HG03521 (cell line): Measurements from ENCODE around the gene PTGDS.
A peak's percentile ranks its signal among the peaks of the same experiment; 100 is the strongest.
"Not testable (repeated sequence)": the region's sequence is repeated elsewhere in the genome, so short reads cannot be mapped to it uniquely, and the experiment has no call there.

ENCODE experiments used
- ATAC-seq: cut with Tn5 transposase; IDR thresholded peaks from one replicate; pipeline ENCODE4 v1.9.1; 2021; ENCODE audit warnings: mild to moderate bottlenecking, moderate library complexity; ENCODE audit not compliant: unreplicated experiment

Gene PTGDS

DNA sequence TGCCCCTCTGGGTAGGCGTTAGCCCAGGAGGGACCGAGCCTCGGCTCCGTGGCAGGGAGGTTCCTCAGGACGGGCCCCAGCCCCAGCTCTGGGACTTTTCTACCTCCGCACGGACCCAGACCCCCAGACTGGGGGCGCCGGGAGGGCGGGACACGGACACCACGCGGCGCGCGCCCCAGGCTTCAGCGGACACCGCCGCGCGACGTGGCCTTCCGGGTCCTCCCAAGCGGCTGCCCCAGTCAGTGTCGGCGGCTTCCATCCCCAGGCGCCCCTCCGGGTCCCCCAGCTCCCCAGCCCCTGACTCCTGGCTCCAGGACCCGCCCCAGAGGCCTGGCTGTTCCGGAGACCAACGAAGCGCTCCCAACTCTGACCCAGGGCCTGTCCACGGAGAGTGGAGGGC is 8.5 kb downstream of the PTGDS start:
- ATAC-seq = no peak

DNA sequence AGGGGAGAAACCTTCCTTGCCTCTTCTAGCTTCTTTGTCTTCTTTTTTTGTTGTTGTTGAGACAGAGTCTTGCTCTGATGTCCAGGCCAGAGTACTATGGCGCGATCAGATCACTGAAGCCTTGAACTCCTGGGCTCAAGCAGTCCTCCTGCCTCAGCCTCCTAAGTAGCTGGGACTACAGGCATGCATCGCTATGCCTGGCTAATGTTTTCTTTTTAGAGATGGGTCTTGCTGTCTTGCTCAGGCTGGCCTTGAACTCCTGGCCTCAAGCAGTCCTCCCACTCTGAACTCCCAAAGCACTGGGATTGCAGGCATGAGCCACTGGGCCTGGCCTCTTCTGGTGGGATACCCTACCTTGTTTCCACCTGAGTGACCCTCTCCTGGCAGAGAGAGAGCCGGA is 11.6 kb downstream of the PTGDS start:
- no peak for ATAC-seq

DNA sequence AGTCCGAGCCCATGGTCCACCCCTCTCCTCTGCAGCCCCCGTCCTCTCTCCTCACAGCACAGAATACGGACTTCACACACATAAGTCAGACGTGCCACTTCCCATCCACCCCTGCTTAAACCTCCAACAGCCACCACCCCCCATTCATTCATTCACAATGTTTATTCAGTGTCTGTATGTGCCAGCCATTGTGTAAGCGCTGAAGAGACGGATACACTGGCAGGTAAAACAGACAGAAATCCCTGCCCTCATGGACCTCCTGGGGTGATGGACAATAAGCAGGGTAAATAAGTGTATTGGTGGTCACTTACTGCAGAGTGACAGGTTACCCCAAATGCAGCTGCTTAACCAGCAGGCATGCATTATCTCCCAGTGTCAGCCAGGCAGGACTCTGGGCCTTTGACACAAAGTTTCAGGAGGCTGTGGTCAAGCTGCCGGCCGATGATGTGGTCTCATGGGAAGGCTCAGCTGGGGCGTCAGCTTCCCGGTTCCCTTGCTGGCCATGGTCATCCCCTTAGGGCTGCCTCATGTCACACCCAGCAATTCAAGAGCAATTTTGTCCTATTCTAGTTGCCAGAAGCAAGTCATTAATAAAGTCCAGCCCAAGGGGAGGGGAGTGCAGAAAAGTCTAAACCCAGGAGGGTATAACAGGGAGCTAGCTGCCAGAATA is 13.1 kb downstream of the PTGDS start:
- no peak for ATAC-seq

DNA sequence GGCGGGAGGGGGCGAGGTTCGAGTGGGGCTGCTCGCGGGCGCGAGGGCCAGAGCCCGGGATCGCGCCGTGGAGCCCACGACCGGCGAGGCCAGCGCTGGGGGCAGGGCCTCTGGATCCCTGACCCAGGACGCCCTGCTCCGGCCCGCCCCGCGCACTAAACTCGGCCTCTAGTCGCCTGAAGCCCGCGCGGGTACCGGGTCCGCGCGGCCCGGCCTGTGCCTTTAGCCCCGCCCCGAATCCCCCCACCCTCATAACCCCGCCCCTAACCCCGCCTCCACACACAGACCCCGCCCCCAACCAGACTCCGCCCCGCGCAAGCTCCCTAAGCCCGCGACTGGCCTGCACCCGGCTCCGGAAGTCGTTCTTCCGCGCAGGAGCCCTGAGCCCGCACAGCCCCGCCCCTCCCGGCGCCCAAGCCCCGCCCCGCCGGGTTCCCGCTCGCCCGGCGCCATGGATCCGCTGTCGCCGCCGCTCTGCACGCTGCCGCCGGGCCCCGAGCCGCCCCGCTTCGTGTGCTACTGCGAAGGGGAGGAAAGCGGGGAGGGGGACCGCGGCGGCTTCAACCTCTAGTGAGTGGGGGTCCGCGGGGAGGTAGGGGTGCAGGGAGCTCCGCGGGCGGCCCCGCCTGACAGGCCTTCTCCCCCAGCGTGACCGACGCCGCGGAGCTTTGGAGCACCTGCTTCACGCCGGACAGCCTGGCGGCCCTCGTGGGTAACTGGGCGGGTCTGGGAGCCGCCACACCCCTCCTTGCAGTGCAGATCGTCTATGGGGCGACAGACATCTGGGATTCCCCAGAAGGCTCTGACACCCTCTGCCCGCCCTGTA is 14.9 kb downstream of the PTGDS start, which contains the start of gene PAXX:
TSS of gene PAXX (plus strand) at position 430 of the 826 bp plus-strand sequence. CDS start at position 452, 22 bp downstream.
- ATAC-seq = peak; percentile 80

DNA sequence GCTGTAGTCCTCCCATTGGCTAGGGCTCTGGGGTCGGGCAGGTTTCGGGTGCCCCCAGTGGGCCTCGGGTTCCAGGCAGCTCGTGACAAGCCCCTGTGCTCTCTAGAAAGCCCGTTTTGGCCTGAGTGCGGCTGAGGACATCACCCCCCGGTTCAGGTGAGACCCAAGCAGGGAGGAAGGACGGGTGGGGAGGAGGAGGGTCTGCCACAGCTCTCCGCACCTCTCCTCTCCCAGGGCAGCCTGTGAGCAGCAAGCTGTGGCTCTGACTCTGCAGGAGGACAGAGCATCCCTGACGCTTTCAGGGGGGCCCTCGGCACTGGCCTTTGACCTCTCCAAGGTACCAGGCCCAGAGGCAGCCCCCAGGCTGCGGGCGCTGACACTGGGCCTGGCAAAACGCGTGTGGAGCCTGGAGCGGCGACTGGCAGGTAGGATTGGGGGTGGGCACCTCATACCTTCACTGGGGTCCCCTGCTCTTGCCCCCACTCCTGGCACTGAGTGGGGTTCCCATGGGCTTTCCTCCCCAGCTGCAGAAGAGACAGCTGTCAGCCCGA is 15.6 kb downstream of the PTGDS start:
- ATAC-seq = no peak

DNA sequence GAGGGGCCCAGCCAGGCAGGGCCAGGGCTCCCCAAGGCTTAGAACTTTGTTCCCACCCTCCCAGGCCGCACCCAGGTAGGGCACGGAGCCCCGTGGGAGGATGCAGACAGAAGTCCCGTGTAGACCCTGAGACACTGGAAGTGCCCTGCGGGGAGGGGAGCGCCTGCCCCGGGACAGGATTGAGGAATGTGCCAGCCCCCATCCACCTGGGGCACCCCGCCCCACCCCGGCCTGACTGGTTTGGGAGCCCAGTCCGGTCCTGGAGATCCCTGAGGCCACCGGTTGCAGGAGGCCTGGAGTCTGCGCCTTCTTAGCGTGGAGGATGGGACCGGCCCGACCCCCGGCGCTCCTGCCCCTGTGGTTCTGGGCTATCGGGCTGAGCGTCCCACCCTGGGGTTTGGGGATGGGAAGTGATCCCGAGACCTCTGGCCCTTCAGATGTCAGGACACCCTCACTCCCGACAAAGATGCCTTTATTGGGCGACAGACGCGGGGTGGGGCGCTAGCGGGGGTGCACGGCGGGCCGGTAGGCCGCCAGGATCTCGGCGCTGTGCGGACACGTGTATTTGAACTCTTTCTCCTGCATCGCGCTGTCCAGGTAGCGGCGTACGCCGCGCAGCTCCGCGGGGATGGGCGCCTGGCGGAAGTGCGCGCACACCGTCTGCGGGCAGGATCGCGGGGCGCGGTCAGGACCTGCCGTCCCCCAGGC is 17.0 kb downstream of the PTGDS start:
- ATAC-seq = no peak

DNA sequence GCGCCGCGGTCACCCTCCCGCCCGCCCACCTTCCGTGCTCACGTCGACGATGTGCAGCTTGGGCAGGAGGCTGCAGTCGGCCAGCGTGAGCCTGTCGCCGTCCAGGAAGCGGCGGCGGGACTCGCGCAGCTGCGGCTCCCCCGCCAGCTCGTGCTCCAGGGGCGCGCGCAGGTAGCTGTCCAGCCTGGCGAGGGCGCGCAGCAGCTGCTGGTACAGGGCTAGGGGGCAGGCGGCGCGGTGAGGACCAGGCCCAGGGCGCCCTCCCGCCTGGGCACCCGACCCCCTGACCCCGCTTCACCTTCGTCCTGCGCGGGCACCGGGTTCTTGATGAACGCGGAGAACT is 17.6 kb downstream of the PTGDS start:
- ATAC-seq = no peak

DNA sequence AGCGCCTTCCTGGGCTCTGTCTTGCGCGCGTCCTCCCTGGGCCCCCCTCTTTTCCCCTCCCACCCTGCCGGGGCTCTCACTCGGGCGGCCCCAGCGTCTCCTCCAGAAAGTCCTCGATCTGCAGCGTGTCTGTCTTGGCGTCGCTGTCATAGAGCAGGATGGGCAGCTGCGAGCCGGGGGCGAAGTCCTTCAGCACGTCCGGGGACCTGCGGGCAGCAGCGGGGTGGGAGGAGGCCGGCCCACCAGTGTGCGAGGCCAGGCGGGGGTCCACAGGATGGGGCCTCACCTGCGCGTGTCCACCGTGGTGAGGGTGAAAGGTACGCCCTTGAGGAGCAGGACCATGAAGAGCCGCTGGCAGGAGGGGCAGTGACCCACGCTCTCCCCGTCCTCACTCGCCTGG is 18.1 kb downstream of the PTGDS start:
- ATAC-seq = no peak

DNA sequence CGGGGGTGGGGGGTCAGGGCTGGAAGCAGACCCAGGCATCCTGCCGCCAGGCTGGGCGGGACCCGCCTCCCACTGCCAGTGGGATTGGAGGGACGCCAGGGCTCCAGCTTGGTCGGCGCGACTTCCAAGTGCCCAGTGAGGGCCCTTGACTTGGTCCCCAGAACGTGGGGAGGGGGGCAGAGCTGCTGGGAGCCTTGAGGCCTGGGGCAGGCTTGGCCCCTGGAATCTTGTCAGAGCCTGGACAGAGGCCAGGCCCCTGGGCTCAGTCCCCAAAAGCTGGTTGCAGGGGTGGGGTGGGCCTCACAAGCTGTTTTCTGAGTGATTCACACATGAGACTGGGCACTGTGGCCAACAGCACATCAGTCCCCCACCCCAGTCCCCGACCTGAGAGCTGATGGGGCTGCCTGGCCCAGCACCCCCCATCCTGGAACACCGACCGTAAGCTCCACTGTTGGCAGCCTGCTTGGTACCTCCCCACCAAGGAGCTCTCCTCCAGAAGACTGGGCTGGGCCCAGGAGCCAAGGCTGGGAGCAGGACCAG is 18.5 kb downstream of the PTGDS start:
- no peak for ATAC-seq

DNA sequence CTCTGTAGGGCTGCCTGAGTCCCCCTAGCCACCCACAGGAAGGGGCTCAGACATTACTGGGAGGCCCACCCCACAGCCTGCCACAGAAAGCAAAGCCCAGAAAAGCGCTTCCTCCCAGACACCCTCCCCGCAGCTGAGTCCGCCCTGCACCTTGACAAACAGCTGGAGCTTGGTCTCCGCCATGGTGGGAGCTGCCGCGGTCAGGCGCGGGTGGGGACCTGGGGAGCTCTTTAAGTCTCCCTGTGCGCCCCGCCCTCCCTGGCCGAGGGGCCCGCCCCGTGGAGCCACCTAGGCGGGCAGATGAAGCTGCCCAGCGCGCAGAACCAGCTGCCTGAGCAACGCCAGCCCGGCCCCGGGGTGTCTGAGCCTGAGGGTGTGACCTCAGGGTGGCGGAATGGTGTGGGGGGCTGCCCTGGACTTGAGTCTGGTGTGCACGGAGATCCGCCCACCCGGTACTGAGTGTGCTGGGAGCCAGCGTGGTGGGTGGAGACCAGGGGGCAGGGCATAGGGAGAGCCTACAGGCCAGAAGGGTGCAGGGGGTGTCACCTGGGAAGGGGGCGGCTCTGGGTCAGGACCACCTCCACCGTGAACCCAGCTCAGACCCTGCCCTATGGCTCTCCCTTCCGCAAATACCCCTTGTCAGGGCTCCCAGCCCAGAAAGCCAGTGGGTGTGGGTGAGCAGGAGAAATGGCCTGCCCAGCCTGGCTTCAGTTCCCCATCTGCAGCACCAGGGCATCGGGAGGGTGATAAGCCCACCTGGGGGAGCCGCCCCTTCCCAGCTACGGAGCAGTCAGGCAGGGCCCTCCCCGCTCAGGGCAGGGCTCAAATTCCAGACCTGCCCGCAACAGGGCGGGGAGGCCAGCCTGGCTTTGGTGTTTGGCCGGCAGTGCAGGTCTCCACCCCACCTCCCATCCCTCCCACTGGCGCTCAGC is 19.3 kb downstream of the PTGDS start, which contains the start of gene CLIC3:
TSS of gene CLIC3 (minus strand) at position 208 of the 932 bp plus-strand sequence. CDS start at position 183, 25 bp downstream.
- no peak for ATAC-seq

DNA sequence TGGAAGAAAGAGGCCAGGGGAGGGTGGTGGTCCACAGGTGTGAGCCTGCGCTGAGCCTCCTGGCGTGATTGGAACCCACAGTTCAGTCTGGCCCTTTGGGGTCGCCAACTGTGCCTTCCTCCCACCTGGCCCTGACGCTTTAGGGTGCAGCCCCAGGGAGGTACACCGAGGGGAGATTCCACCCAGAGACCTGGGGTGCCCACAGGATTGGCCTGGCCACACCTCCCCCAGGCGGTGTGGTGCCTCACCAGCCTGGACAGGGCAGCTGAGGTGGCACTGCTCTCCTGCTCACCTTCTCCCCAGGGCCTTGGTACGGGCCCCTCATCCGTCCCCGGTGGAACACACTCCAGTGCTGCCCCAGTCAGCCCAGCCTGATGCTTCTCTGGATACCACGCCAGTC is 20.1 kb downstream of the PTGDS start:
- ATAC-seq = no peak

DNA sequence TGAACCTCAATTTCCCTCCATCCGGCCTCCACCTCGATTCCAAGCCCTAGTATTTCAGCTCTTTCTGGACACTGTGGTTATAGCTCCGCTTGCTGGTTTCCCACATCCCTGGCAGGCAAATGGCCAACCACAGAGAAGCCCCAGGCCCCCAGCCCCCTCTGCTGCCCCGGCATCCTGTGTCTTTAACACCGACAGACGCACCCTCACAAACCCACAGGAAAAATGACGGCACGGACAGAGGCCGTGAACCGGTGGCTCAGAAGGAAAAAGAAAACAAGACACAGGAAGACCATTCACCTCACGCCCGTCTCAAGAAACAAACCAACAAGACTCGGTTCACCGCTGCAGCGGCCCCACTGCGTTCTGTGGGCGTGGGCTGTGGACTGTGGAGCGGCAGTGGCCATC is 20.5 kb downstream of the PTGDS start:
- no peak for ATAC-seq

DNA sequence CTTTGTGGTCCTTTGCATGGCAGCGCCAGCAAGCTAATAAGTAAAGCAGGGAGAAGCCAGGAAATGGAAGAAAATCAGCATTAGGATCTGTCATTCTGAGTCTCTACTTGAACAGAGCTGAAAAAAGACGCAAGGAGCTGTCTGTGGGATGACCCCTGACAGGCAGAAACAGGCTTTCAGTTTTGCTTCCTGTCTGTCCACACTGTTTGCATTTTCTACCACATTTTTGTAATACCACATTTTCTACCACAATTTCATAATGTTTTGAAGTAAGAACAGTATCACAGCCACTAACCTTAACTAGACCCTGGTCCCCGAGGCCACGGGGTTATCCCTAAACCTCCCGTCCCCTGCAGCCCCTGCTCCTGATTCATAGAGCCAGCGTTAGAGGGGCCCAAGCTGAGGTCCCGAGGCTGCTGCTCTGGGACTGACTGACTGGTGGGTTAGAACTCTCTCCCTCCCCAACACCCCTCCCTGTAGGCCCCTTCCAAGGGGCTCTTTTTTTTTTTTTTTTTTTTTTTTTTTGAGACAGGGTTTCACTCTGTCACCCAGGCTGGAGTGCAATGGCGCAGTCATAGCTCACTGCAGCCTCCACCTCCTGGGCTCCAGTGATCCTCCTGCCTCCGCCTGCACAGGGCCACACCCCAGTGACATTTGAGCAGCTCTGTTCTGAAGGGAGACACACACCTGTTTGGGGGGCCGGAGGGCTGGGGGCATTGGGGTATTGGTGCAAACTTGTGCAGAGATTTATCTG is 23.1 kb downstream of the PTGDS start:
- ATAC-seq = peak; percentile 63

DNA sequence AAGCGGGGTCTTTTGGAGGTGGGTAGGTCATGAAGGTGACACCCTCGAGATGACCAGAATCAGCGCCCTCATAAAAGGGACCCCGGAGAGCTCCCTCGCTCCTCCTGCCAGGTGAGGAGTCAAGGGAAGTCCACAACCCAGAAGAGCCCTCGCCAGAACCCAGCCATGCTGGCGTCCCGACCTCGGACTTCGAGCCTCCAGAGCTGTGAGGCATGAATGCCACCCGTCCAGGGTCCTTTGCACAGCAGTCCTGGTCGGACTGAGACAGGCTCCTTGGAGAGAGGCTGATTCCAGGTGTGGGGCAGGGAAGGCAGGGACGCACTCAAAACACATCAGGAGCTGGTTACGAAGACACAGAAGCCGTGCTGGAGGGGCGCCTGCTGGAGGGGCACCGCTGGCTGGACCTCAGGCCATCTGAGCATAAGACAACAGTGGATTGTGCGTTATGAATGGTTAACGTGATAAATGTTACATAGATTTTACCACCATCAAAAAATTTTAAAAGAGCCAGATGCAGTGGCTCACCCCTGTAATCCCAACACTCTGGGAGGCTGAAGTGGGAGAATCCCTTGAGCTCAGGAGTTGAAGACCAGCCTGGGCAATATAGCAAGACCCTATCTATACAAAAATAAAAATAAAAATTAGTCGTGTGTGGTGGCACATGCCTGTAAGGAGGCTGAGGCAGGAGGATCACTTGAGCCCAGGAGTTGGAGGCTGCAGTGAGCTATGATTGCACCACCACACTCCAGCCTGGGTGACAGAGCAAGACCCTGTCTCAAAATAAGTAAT is 24.7 kb downstream of the PTGDS start:
- ATAC-seq = no peak

DNA sequence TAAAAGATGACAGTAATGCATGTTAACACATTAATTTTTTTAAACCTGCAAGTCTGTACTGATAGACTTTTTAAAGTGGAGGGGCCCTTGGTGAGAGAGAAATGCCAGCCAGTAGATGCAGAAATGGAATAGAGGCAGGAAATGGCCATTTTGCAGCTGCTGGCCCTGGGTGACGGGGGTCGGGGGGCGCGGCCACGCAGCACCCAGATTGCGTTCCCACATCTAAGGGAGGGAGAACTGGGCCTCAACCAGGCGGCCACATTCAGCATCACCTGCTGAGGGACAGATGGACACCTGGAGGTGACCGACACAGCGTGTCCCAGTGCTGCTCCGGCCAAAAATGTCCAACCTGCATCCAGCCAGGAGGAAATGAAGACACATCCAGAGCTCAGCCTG is 25.3 kb downstream of the PTGDS start:
- ATAC-seq = no peak

DNA sequence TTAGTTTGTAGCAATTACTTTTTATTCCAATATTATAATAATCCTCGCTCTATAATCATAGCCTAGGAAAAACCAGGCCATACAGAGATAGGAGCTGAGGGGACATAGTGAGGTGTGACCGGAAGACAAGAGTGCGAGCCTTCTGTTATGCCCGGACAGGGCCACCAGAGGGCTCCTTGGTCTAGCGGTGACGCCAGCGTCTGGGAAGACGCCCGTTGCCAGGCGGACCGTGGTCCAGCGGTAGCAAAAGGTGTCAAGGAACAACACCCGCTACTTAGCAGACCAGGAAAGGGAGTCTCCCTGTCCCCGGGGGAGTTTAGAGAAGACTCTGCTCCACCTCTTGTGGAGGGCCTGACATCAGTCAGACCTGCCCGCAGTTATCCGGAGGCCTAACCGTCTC is 27.0 kb downstream of the PTGDS start:
- ATAC-seq = not testable (repeated sequence)

DNA sequence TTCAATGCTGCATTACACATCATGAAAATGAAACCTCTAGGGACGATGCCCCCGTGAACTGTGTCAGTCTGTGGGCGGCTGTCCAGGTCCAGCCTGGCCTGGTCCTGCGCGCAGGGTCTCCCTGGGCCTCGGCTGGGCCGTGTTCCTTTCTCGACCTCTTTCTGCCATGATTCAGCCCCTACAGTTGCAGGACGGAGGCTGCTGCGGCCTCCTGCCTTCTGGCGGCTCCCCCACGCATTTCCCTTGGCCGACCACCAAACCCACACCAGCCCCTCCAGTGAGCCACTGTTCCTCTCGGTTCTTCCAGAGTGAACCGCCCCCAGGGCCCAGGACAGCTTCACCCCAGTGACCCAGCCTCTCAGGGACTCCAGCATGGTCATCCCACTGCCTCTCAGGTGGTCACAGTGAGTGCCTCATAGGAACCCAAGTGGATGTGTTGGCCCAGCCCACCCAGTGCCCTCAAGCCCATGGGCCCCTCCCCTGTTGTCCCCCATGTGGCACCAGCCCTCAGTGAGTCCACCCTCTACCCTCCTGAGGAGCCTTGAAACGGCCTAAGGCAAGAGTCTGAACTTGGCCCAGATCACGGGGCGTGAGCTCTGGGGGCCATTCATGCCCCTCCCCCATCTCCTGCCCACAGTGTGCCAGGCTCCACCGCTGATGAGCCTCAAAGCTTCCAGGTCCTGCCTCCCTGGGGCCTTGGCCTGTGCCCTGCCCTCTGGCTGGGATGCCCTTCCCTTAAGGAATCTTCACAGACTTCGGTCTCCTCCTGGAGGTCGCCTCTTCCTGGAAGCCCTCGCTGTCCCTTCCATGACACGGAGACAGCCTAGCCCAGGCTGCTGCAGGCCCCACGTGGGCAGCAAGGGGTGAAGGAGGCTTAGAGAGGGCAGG is 29.1 kb downstream of the PTGDS start:
- ATAC-seq = no peak
